K562 (cell line): ENCODE results near the gene NRN1L.

Source experiments
- CEBPB ChIP-seq: fragments of 450-650 bp; IDR thresholded peaks from 2 replicates; pipeline ENCODE4 v1.6.1; 2016; ENCODE audit warnings: missing genetic modification characterization, missing compliant biosample characterization
- CEBPZ ChIP-seq: fragments of 150-350 bp; IDR thresholded peaks from 2 replicates; pipeline ENCODE4 v1.6.1; 2014; ENCODE audit warnings: low read depth, mild to moderate bottlenecking, low read length, borderline replicate concordance
- CTCF ChIP-seq, 3 experiments: IDR thresholded peaks in 2 of 3; conservative IDR thresholded peaks in 1 of 3; 2 replicates each; pipeline ENCODE4 v1.5.1; 2011 to 2012; ENCODE audit warnings: low read length in 3 of 3, mild to moderate bottlenecking in 3 of 3, control low read depth in 2 of 3, improper control_type of control experiment in 1 of 3, inconsistent platforms in 1 of 3, low read depth in 1 of 3, mixed read lengths in 1 of 3, moderate library complexity in 1 of 3; ENCODE audit not compliant: insufficient read depth in 2 of 3
- GABPA ChIP-seq: fragments of 200-800 bp; sonication (Bioruptor generic); conservative IDR thresholded peaks from 2 replicates; pipeline ENCODE4 v1.6.1; 2016; ENCODE audit warnings: low read depth, missing genetic modification characterization, missing compliant biosample characterization
- MAFF ChIP-seq: IDR thresholded peaks from 2 replicates; pipeline ENCODE4 v1.6.1; 2012; ENCODE audit warnings: low read length, improper control_type of control experiment
- SP1 ChIP-seq: sonication (generic); formaldehyde crosslinking; IDR thresholded peaks from 2 replicates; pipeline ENCODE4 v1.8.1; 2022; ENCODE audit warnings: mild to moderate bottlenecking, missing genetic modification reagents
- ZBTB8A ChIP-seq: fragments of 450-650 bp; IDR thresholded peaks from 2 replicates; pipeline ENCODE4 v1.6.1; 2018; ENCODE audit warnings: mild to moderate bottlenecking, moderate library complexity; ENCODE audit not compliant: partially characterized antibody
- ZNF143 ChIP-seq: sonication (generic); formaldehyde crosslinking; IDR thresholded peaks from 2 replicates; pipeline ENCODE4 v1.9.0; 2022; ENCODE audit warnings: mild to moderate bottlenecking, missing genetic modification reagents
- ZNF512 ChIP-seq: IDR thresholded peaks from 2 replicates; pipeline ENCODE4 v1.6.1; 2016; ENCODE audit warnings: missing genetic modification characterization, missing compliant biosample characterization
- TF ChIP-seq, protein P1 (sequence below), 2 experiments: fragments of 450-650 bp; formaldehyde crosslinking in 1 of 2; IDR thresholded peaks; 2 replicates each; pipeline versions ENCODE4 v1.4.0 to v1.6.1; 2014 to 2020; ENCODE audit warnings: mild to moderate bottlenecking in 2 of 2, borderline replicate concordance in 1 of 2, low read depth in 1 of 2
- TF ChIP-seq, protein P2 (sequence below): fragments of 200-800 bp; sonication (Bioruptor generic); IDR thresholded peaks from 2 replicates; pipeline ENCODE4 v1.6.1; 2017; ENCODE audit warnings: missing genetic modification characterization, missing compliant biosample characterization

- TF ChIP-seq CEBPB (no peak), ZBTB8A (no peak), MAFF (no peak), GABPA (tag) (no peak), ZNF143 (no peak), CTCF (IDR thresholded peaks at IDR 0.05 in 2 of 3, conservative IDR thresholded peaks at IDR 0.05 in 1 of 3; ENCODE audit: insufficient read depth in 2 of 3, low read depth in 1 of 3, low read length in 3 of 3) (no peak), CEBPZ (no peak), SP1 (CRISPR knock-in tag) (no peak), ZNF512 (no peak)
- TF ChIP-seq, protein P1, sequence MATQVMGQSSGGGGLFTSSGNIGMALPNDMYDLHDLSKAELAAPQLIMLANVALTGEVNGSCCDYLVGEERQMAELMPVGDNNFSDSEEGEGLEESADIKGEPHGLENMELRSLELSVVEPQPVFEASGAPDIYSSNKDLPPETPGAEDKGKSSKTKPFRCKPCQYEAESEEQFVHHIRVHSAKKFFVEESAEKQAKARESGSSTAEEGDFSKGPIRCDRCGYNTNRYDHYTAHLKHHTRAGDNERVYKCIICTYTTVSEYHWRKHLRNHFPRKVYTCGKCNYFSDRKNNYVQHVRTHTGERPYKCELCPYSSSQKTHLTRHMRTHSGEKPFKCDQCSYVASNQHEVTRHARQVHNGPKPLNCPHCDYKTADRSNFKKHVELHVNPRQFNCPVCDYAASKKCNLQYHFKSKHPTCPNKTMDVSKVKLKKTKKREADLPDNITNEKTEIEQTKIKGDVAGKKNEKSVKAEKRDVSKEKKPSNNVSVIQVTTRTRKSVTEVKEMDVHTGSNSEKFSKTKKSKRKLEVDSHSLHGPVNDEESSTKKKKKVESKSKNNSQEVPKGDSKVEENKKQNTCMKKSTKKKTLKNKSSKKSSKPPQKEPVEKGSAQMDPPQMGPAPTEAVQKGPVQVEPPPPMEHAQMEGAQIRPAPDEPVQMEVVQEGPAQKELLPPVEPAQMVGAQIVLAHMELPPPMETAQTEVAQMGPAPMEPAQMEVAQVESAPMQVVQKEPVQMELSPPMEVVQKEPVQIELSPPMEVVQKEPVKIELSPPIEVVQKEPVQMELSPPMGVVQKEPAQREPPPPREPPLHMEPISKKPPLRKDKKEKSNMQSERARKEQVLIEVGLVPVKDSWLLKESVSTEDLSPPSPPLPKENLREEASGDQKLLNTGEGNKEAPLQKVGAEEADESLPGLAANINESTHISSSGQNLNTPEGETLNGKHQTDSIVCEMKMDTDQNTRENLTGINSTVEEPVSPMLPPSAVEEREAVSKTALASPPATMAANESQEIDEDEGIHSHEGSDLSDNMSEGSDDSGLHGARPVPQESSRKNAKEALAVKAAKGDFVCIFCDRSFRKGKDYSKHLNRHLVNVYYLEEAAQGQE (IDR thresholded peaks at IDR 0.05; ENCODE audit: borderline replicate concordance): no peak
- TF ChIP-seq, protein P1 (CRISPR knock-in tag; IDR thresholded peaks at IDR 0.05; ENCODE audit: low read depth): no peak
- TF ChIP-seq, protein P2, sequence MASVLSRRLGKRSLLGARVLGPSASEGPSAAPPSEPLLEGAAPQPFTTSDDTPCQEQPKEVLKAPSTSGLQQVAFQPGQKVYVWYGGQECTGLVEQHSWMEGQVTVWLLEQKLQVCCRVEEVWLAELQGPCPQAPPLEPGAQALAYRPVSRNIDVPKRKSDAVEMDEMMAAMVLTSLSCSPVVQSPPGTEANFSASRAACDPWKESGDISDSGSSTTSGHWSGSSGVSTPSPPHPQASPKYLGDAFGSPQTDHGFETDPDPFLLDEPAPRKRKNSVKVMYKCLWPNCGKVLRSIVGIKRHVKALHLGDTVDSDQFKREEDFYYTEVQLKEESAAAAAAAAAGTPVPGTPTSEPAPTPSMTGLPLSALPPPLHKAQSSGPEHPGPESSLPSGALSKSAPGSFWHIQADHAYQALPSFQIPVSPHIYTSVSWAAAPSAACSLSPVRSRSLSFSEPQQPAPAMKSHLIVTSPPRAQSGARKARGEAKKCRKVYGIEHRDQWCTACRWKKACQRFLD (CRISPR knock-in tag): no peak
Measured at GRCh38 chr16:67933805-67934204, 49.1 kb downstream of the NRN1L start.
